BLaER1 (cell line): ENCODE data around the gene ISCU.
"Not testable (repeated sequence)": the region's sequence is repeated elsewhere in the genome, so short reads cannot be mapped to it uniquely, and the experiment has no call there.

Experiments
- H3K27ac ChIP-seq: shearing (Covaris generic); formaldehyde crosslinking; 2 replicates; pipeline ENCODE4 v1.8.1; 2022
- H3K27me3 ChIP-seq: shearing (Covaris generic); formaldehyde crosslinking; 2 replicates; pipeline ENCODE4 v1.8.1; 2022
- H3K36me3 ChIP-seq: shearing (Covaris generic); formaldehyde crosslinking; 2 replicates; pipeline ENCODE4 v1.8.1; 2022
- H3K4me1 ChIP-seq: shearing (Covaris generic); formaldehyde crosslinking; 2 replicates; pipeline ENCODE4 v1.8.1; 2022
- H3K4me2 ChIP-seq: shearing (Covaris generic); formaldehyde crosslinking; 2 replicates; pipeline ENCODE4 v1.8.1; 2022
- H3K4me3 ChIP-seq: shearing (Covaris generic); formaldehyde crosslinking; 2 replicates; pipeline ENCODE4 v1.8.1; 2022
- H3K9ac ChIP-seq: shearing (Covaris generic); formaldehyde crosslinking; 2 replicates; pipeline ENCODE4 v1.8.1; 2022
- H3K9me3 ChIP-seq: shearing (Covaris generic); formaldehyde crosslinking; 2 replicates; pipeline ENCODE4 v1.8.1; 2022
- H4K20me1 ChIP-seq: shearing (Covaris generic); formaldehyde crosslinking; 2 replicates; pipeline ENCODE4 v1.8.1; 2022
- Cebpa-rat ChIP-seq: shearing (Covaris generic); IDR thresholded peaks from 2 replicates; pipeline ENCODE4 v1.8.1; 2022

ISCU gene

DNA sequence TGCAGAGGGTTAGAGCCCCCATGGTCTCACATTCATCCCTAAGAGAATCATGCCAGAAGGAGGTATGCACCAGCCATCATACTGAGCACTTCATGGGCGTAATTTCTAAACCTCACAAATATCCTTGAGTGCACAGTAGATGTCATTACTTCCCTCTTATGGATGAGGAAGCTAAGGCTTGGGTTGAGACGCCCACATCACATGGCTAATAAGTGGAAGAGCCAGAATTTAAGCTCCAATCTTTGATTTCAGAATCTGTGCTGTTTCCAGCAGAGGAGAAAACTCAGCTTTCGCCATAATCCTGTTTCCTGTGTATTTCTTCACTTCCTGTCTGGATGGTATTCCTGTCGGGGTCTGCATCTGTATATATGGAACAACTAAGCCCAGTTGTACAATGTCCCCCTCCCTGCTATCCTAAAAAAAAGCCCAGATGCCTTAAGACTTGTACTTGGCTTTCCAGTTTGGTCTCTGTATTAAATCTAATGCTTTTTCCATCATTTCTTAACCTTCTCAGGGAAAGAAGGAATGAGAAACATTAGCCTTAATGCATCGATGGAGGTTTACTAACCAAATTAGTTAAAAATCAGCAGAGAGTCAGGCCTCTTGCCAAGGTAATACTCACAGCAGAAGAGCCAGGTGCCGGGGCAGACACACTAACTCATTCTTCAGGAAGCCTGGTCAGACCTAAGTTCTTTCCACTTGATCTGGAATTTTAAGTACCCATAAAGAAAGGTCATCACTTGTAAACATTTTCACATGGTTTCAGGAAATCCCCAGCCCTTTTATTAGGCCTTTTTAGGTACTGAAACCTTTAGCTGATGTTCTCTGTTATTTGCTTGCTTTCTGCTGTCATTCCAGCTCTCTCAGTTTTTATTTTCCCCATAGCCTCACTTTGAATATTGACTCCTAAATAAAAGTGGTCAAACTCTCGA, 5.3 kb downstream of the ISCU start:
- no peaks in the 10 kb centered on the region for H3K27me3 ChIP-seq
- H3K27ac ChIP-seq: peak overlapping the region; percentile 59
- H3K4me3 ChIP-seq: no peak overlapping the region
- TF ChIP-seq Cebpa-rat: no peak
- H3K9ac ChIP-seq: no peak overlapping the region
- peaks cover 86% of the 10 kb centered on the region for H3K4me1 ChIP-seq
- peak overlapping the region; percentile 76 for H3K4me2 ChIP-seq
- H3K36me3 ChIP-seq: peaks cover 47% of the 10 kb centered on the region
- H4K20me1 ChIP-seq: peaks cover 15% of the 10 kb centered on the region; the same call in 1 of the 2 replicates
- no peaks in the 10 kb centered on the region for H3K9me3 ChIP-seq

DNA sequence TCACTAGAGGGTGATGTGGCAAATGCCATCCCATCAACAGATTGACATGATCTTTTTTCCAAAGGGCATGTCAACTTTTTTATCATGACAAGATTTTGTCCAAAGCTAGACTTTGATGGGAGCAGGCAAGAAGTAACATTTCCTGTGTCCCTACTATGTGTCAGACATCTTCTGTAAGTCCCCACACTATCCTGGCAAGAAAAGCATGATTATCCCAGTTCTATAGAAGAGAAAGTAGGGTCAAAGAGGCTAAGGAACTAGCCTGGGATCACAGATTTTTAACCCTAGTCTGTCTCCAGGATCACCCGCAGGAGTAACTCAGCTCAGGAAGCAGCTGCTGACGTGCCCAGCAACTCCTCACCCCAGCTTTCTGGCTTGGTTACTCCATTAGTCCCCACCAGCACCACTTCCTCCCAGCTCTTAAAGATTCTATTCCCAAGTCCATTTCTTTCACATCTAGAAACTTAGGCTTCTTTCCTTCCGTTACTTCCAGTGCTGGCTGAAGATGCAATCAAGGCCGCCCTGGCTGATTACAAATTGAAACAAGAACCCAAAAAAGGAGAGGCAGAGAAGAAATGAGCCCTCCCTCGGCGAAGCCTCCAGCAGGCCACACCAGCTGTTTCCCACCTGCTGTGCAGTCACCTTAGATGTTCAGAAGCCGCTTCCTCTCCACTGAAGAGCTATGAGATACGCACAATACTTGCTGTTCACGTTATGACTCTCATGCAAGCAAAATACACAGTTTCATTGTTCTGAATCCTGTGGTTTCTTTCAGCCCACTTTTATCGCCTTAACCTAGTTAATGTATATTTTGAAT, 6.2 kb downstream of the ISCU start:
- Histone ChIP-seq H3K9ac (peak overlapping the region; percentile 42; the same call in 1 of the 2 replicates), H3K27ac (peak overlapping the region; percentile 44; the same call in 1 of the 2 replicates), H3K4me2 (peak overlapping the region; percentile 76), H3K27me3 (no peaks in the 10 kb centered on the region), H3K4me1 (peaks cover 90% of the 10 kb centered on the region), H3K9me3 (no peaks in the 10 kb centered on the region), H4K20me1 (peaks cover 15% of the 10 kb centered on the region; the same call in 1 of the 2 replicates), H3K36me3 (peaks cover 47% of the 10 kb centered on the region), H3K4me3 (no peak overlapping the region; the same call in 1 of the 2 replicates)
- no peak for TF ChIP-seq Cebpa-rat

DNA sequence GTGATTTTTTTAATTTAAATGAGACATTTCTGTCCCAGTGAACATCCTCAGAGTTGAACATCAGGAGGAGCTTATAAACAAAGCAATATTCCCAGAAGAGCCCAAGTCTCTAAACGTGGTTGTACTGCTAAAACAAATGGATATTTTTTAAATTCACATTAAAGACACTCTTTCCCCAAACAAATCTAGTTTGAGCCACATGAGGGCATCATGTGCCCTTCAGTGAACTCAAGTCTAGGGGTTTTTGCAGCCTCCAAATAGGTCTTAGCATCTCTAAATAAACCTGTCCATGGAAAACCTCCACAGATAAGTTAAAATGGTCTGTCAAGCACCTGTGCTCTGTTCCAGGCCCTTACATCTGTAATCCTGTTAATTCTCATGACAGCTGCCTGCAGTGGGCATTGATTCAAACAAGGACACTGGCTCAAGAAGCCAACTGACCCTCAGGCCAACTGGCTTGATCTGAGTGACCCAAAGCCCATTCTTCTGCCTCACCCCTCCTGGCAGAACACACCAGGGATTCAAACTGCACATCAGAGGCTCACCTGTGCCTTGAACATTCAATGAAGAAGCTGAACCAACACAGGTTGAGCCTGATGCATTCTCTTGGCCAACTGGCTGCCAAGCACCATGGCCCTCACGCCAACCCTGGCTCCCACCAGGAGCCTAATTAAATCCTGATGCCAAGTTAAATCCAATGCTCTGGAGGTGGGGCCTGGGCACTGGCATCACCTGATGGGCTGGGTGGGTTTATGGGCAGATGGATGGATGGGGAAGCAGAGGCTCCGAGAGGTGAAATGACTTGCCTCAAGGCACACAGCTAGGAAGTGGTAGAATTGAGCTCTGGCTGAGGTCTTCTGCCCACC, 8.6 kb downstream of the ISCU start:
- no peak overlapping the region for H3K27ac ChIP-seq
- H3K27me3 ChIP-seq: no peaks in the 10 kb centered on the region
- peaks cover 34% of the 10 kb centered on the region for H3K36me3 ChIP-seq
- peak overlapping the region; percentile 29 for H3K4me2 ChIP-seq
- no peak overlapping the region for H3K9ac ChIP-seq
- no peak overlapping the region for H3K4me3 ChIP-seq
- TF ChIP-seq Cebpa-rat: no peak
- peaks cover 12% of the 10 kb centered on the region; the same call in 1 of the 2 replicates for H4K20me1 ChIP-seq
- H3K9me3 ChIP-seq: no peaks in the 10 kb centered on the region
- peaks cover 90% of the 10 kb centered on the region for H3K4me1 ChIP-seq

DNA sequence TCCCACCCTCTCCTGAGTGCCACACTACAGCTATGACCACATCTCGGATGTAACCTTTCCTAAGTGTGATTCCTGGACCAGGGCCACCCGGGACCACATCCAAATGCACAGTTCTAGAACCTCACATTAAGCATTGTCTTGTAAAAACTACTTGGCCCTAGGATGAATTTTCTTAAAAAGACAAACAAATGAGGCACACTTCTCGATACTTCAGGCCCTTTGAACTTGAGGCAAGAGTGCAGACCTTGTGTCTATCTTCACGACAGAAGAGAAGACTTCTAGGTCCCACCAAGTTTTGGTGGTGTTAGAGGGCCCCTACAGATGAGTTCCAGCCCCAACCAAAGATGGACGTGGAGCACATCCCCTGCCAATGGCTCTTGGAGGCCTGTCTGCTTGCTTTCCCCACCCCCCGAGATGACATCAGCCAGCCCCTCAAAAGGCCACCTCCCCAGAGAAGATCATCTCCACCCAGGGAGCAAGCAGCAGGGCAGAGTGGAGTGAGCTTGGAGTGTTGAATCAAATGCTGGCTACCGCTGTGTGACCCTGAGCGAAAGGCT, 9.3 kb downstream of the ISCU start:
- H3K27me3 ChIP-seq: no peaks in the 10 kb centered on the region
- TF ChIP-seq Cebpa-rat: no peak
- H3K4me3 ChIP-seq: no peak overlapping the region
- no peak overlapping the region for H3K4me2 ChIP-seq
- no peak overlapping the region for H3K9ac ChIP-seq
- peaks cover 5% of the 10 kb centered on the region; the same call in 1 of the 2 replicates for H4K20me1 ChIP-seq
- no peaks in the 10 kb centered on the region for H3K9me3 ChIP-seq
- H3K27ac ChIP-seq: no peak overlapping the region
- peaks cover 29% of the 10 kb centered on the region for H3K36me3 ChIP-seq
- H3K4me1 ChIP-seq: peaks cover 90% of the 10 kb centered on the region

DNA sequence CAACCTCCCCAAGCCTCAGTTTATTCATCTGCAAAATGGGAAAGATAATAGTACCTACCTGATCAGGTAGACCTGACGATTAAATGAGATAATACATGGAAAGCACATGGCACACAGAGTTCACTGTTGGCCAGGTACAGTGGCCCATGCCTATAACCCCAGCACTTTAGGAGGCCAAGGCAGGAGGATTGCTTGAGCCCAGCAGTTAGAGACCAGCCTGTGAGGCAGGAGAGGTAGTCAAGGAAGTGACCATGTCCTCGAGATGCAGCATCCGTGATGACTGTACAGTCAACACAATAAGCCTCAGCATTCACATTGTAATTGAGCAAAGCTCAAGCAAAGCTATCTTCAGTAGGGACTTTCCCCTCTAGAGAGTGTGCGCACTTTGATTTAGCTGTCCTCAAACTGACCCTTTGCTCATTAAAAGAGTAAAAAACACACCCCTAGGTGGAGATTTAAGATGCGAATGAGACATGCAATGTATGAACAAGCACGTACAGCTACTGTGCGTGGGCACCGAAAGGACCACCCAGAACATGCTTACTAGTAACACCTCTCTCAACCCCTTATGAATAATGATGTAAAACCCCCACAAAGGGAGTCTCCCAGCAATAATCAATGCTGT, 9.9 kb downstream of the ISCU start:
- Histone ChIP-seq H4K20me1 (no peaks in the 10 kb centered on the region), H3K4me2 (no peak overlapping the region), H3K27me3 (no peaks in the 10 kb centered on the region)

DNA sequence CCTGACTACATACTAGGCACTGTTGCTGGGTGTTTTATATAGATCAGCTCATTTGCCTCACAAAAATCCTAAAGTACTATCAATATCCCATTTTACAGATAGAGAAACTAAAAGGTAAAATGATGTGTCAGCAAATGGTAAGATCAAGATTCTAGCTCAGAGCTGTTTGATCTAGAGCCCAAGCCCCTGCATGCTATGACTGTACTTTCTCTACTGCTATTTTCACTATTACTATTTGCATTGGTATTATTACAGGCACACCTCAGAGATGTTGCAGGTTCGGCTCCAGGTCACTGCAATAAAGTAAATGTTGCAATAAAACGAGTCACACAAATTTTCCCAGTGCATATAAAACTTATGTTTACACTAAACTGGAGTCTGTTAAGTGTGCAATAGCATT, 10.9 kb downstream of the ISCU start:
- Histone ChIP-seq H3K27ac (no peak overlapping the region), H3K36me3 (peaks cover 14% of the 10 kb centered on the region), H3K4me1 (peaks cover 83% of the 10 kb centered on the region), H4K20me1 (no peaks in the 10 kb centered on the region), H3K4me3 (no peak overlapping the region), H3K27me3 (no peaks in the 10 kb centered on the region), H3K9ac (no peak overlapping the region), H3K9me3 (no peaks in the 10 kb centered on the region), H3K4me2 (no peak overlapping the region; the same call in 1 of the 2 replicates)
- TF ChIP-seq Cebpa-rat: no peak

More for the DNA sequence above, 9.9 kb downstream of the ISCU start:
- no peak overlapping the region for H3K9ac ChIP-seq
- H3K4me1 ChIP-seq: peaks cover 90% of the 10 kb centered on the region
- no peak for TF ChIP-seq Cebpa-rat
- no peak overlapping the region for H3K4me3 ChIP-seq
- peaks cover 23% of the 10 kb centered on the region for H3K36me3 ChIP-seq
- no peak overlapping the region for H3K27ac ChIP-seq
- H3K9me3 ChIP-seq: no peaks in the 10 kb centered on the region

DNA sequence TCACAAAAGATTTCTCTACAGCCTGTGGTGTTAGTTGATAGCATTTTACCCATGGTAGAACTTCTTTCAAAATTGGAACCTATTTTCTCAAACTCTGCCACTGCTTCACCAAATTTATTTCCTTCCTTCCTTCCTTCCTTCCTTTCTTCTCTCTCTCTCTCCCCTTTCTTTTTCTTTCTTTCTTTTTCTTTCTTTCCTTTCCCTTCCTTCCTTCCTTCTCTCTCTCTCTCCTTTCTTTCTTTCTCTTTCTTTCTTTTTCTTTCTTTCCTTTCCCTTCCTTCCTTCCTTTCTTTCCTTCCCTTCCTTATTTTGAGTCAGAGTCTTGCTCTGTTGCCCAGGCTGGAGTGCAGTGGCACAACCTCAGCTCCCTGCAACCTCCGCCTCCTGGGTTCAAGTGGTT, 11.9 kb downstream of the ISCU start:
- not testable (repeated sequence) for H3K9me3 ChIP-seq, H3K27me3 ChIP-seq, H3K4me3 ChIP-seq, H3K36me3 ChIP-seq, H4K20me1 ChIP-seq, H3K9ac ChIP-seq, H3K27ac ChIP-seq
- peak overlapping the region; percentile 64 for H3K4me2 ChIP-seq
- peaks cover 81% of the 10 kb centered on the region for H3K4me1 ChIP-seq

DNA sequence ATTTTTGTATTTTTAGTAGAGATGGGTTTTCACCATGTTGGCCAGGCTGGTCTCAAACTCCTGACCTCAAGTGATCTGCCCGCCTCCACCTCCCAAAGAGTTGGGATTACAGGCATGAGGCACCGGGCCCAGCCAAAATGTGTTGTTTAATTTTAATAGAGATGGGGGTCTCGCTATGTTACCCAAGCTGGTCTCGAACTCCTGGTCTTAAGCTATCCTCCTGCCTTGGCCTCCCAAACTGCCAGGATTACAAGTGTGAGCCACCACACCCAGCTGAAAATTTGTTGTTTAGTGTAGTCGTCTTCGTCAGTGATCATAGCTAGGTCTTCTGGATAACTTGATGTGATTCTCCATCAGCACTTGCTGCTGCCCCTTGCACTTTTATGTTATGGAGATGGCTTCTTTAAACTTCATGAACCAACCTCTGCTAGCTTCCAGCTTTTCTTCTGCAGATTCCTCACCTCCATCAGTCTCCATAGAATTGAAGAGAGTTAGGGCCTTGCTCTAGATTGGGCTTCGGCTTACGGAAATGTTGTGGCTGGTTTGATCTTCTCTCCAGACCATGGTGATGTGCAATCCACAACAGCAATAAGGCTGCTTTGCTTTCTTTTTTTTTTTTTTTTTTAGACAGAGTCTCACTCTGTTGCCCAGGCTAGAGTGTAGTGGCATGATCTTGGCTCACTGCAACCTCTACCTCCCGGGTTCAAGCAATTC, 13.0 kb downstream of the ISCU start:
- Histone ChIP-seq H3K4me2 (peak overlapping the region; percentile 71), H4K20me1 (no peaks in the 10 kb centered on the region), H3K9ac (no peak overlapping the region), H3K27me3 (no peaks in the 10 kb centered on the region), H3K36me3 (no peaks in the 10 kb centered on the region), H3K4me3 (no peak overlapping the region), H3K4me1 (peaks cover 81% of the 10 kb centered on the region), H3K9me3 (no peaks in the 10 kb centered on the region), H3K27ac (no peak overlapping the region)
- no peak; the same call in 1 of the 2 replicates for TF ChIP-seq Cebpa-rat
